Measurements from ENCODE around the gene P2RY8. TPM values are rescaled to one million over a fixed set of nuclear protein-coding genes. Genes with fewer than 3 reads are reported as not detected.

Gene P2RY8
- total and polyA plus RNA-seq, 4 donors, result 0.31 to 5.5 (median 3.0) TPM

DNA sequence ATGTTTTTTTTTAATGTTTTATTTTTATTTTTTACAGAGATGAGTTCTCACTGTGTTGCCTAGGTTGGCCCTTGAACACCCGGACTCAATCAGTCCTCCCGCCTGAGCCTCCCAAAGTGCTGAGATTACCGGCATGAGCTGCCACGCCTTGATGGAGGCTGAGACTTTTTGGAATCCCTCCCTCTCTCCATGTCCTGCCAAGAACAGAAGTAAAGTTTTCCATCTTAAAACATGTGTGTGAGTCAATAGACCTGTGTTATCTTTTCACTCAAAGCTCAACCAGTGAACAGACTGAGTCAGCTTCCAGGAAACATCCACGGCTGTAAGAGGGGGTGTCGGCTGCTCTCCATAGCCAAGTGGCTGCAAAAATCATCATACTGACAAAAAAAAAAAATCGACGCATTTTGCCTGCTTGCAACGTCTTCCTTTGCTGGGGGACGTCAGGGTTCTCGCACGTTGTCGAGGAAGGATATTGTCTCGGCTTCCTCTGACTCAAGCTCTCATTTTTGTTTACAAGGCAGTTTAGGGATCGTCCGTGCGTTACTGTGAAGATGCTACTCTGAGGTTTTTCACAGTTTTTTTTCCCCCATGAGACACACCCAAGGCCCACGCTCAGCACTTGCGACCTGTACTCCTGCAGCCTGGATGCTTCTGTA is 74.3 kb downstream of the P2RY8 start:
- no peaks in the 10 kb centered on the region for H3K36me3 ChIP-seq (ENCODE audit: control insufficient read depth in 1 of 2, insufficient read depth in 2 of 2, low read length in 1 of 2)
- H3K27ac ChIP-seq (ENCODE audit: low read depth in 1 of 2, low read length in 2 of 2), result no peak overlapping the region
- DNase-seq, result peak in 1 of 2 donors; percentile 40
- no peaks in the 10 kb centered on the region for H3K27me3 ChIP-seq (ENCODE audit: control insufficient read depth in 1 of 2, insufficient read depth in 2 of 2, low read length in 1 of 2)
- peak; percentile 19 for ATAC-seq (ENCODE audit: low FRiP score)
- H3K4me3 ChIP-seq (ENCODE audit: low read length in 2 of 2), result no peak overlapping the region
- H3K4me1 ChIP-seq (ENCODE audit: control insufficient read depth in 1 of 2, insufficient read depth in 2 of 2, low read length in 2 of 2), result no peaks in the 10 kb centered on the region
- intact Hi-C loops (cut with DNase I), result no loop called here
- no peaks in the 10 kb centered on the region for H3K9me3 ChIP-seq (ENCODE audit: control insufficient read depth, low read length)
- 64 to 66% methylated on average over 19 of the region's 19 CpGs for WGBS, 2 donors

DNA sequence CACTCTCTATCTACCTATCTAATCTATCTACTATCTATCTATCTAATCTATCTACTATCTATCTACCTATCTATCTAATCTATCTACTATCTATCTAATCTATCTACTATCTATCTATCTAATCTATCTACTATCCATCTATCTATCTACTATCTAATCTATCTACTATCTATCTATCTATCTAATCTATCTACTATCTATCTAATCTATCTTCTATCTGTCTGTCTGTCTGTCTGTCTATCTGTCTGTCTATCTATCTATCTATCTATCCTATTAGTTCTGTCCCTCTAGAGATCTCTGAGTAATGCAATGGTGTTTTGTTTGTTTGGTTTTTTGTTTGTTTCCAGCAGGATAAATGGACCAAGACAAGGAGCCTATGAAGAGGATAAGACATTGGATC is 74.9 kb downstream of the P2RY8 start:
- no peaks in the 10 kb centered on the region for H3K27me3 ChIP-seq (ENCODE audit: control insufficient read depth in 1 of 2, insufficient read depth in 2 of 2, low read length in 1 of 2)
- H3K36me3 ChIP-seq (ENCODE audit: control insufficient read depth in 1 of 2, insufficient read depth in 2 of 2, low read length in 1 of 2), result no peaks in the 10 kb centered on the region
- H3K9me3 ChIP-seq (ENCODE audit: control insufficient read depth, low read length), result no peaks in the 10 kb centered on the region
- DNase-seq (no peak), ATAC-seq (ENCODE audit: low FRiP score) (no peak)
- no peaks in the 10 kb centered on the region for H3K4me1 ChIP-seq (ENCODE audit: control insufficient read depth in 1 of 2, insufficient read depth in 2 of 2, low read length in 2 of 2)
- no peak overlapping the region for H3K27ac ChIP-seq (ENCODE audit: low read depth in 1 of 2, low read length in 2 of 2)
- intact Hi-C loops (cut with DNase I), result no loop called here
- no peak overlapping the region for H3K4me3 ChIP-seq (ENCODE audit: low read length in 2 of 2)

DNA sequence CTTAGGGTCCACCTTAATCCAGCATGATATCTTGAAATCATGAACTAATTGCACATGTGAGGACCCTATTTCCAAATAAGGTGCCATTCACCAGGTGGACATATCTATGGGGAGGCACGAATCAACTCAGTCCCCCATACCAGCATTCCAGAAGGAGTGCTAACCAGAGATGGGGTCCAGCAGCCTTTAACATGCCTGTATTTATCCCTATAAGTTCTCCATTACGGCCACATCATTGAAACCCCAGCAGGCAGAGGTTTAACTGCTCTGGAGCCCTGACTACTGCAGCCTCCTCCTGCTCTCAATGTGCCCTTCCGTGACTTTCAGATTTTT is 81.1 kb downstream of the P2RY8 start:
- intact Hi-C loops (cut with DNase I), result loop anchor here (5.0 to 10.0 kb wide), 4 partner anchors 461 to 1359 kb away; no protein-coding TSS in a partner anchor
- no peak for ATAC-seq (ENCODE audit: low FRiP score)

DNA sequence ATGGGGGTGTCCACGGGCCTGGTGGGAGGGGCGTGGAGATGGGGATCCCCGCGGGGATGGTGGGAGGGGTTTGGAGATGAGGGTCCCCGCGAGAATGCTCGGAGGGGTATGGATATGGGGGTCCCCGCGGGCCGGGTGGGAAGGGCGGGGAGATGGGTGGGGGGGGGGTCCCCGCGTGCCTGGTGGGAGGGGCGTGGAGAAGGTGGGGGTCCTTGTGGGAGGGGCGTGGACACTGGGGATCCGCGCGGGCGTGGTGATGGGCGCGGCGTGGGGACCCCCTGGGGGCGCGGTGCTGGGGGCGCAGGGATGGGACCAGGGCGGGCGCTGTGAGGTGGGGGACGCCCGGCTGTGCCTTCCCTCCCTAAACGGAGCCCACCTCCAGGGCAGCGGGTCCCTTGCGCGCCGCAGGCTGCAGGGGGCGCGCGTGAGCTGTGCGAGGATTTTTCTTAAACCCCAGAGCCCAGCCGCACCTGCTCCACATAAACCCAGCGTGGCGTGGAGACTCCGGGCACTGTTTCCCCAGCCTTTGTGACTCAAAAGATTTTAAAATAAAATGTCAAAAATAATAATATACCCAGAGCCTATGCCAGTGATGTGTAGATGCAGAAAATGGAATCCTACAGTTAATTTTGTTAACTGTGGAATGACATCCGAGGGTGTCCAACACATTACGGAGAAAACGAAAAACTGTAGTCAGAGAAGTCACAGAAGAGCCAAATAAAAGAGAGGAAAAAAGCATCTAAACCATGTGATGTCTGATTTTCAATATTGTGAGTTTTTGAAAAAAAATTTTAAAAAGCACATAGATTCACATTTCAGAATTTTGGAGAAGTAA is 82.8 kb downstream of the P2RY8 start:
- Histone ChIP-seq H3K27me3 (ENCODE audit: control insufficient read depth in 1 of 2, insufficient read depth in 2 of 2, low read length in 1 of 2) (no peaks in the 10 kb centered on the region), H3K4me3 (ENCODE audit: low read length in 2 of 2) (peak overlapping the region; percentile 31 to 72), H3K27ac (ENCODE audit: low read depth in 1 of 2, low read length in 2 of 2) (no peak overlapping the region), H3K4me1 (ENCODE audit: control insufficient read depth in 1 of 2, insufficient read depth in 2 of 2, low read length in 2 of 2) (no peaks in the 10 kb centered on the region), H3K9me3 (ENCODE audit: control insufficient read depth, low read length) (no peaks in the 10 kb centered on the region), H3K36me3 (ENCODE audit: control insufficient read depth in 1 of 2, insufficient read depth in 2 of 2, low read length in 1 of 2) (no peaks in the 10 kb centered on the region)
- WGBS, 2 donors, result 2 to 3% methylated on average over 31 to 45 of the region's 45 CpGs
- ATAC-seq (ENCODE audit: low FRiP score), result peak; percentile 65
- peak; percentile 93 to 97 for DNase-seq
- intact Hi-C loops (cut with DNase I), result loop anchor here (1.0 to 10.0 kb wide), 5 partner anchors 62 to 1361 kb away; partner anchors contain the start of genes AKAP17A (in 2 of the 2) and SLC25A6 (in 2 of the 2)

More for the DNA sequence above, 81.1 kb downstream of the P2RY8 start:
- Histone ChIP-seq H3K4me1 (ENCODE audit: control insufficient read depth in 1 of 2, insufficient read depth in 2 of 2, low read length in 2 of 2) (no peaks in the 10 kb centered on the region), H3K27me3 (ENCODE audit: control insufficient read depth in 1 of 2, insufficient read depth in 2 of 2, low read length in 1 of 2) (no peaks in the 10 kb centered on the region), H3K27ac (ENCODE audit: low read depth in 1 of 2, low read length in 2 of 2) (no peak overlapping the region), H3K9me3 (ENCODE audit: control insufficient read depth, low read length) (no peaks in the 10 kb centered on the region), H3K36me3 (ENCODE audit: control insufficient read depth in 1 of 2, insufficient read depth in 2 of 2, low read length in 1 of 2) (no peaks in the 10 kb centered on the region), H3K4me3 (ENCODE audit: low read length in 2 of 2) (no peak overlapping the region)
- 65% methylated on average over 3 of the region's 3 CpGs for WGBS, 2 donors
- DNase-seq, result no peak

DNA sequence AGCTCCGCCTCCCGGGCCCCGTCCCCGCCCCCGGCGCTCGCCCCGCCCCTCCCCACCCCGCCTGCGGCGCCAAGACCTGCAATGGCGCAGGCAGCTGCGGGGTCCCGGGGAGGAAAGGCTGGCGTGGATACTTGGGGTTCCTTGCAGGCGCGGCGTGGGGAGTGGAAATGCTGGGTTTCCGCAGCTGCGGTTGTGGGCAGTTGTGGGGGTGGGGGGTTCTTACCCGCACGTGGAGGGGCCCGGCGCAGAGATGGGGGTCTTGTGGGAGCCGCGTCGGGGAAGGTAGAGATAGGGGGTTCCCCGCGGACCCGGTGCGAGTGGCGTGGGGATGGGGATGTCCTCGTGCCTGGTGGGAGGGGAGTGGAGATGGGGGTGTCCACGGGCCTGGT is 83.6 kb downstream of the P2RY8 start:
- intact Hi-C loops (cut with DNase I), result loop anchor here (1.0 to 10.0 kb wide), 5 partner anchors 61 to 1361 kb away; partner anchors contain the start of genes AKAP17A (in 2 of the 2) and SLC25A6 (in 2 of the 2)
- Histone ChIP-seq H3K4me3 (ENCODE audit: low read length in 2 of 2) (peak overlapping the region; percentile 29 to 67), H3K9me3 (ENCODE audit: control insufficient read depth, low read length) (no peaks in the 10 kb centered on the region), H3K36me3 (ENCODE audit: control insufficient read depth in 1 of 2, insufficient read depth in 2 of 2, low read length in 1 of 2) (no peaks in the 10 kb centered on the region), H3K4me1 (ENCODE audit: control insufficient read depth in 1 of 2, insufficient read depth in 2 of 2, low read length in 2 of 2) (no peaks in the 10 kb centered on the region), H3K27ac (ENCODE audit: low read depth in 1 of 2, low read length in 2 of 2) (peak overlapping the region in 1 of 2 donors; percentile 48), H3K27me3 (ENCODE audit: control insufficient read depth in 1 of 2, insufficient read depth in 2 of 2, low read length in 1 of 2) (no peaks in the 10 kb centered on the region)
- WGBS, 2 donors, result 1% methylated on average over 18 to 34 of the region's 34 CpGs
- DNase-seq, result peak; percentile 90 to 91
- peak; percentile 43 for ATAC-seq (ENCODE audit: low FRiP score)

DNA sequence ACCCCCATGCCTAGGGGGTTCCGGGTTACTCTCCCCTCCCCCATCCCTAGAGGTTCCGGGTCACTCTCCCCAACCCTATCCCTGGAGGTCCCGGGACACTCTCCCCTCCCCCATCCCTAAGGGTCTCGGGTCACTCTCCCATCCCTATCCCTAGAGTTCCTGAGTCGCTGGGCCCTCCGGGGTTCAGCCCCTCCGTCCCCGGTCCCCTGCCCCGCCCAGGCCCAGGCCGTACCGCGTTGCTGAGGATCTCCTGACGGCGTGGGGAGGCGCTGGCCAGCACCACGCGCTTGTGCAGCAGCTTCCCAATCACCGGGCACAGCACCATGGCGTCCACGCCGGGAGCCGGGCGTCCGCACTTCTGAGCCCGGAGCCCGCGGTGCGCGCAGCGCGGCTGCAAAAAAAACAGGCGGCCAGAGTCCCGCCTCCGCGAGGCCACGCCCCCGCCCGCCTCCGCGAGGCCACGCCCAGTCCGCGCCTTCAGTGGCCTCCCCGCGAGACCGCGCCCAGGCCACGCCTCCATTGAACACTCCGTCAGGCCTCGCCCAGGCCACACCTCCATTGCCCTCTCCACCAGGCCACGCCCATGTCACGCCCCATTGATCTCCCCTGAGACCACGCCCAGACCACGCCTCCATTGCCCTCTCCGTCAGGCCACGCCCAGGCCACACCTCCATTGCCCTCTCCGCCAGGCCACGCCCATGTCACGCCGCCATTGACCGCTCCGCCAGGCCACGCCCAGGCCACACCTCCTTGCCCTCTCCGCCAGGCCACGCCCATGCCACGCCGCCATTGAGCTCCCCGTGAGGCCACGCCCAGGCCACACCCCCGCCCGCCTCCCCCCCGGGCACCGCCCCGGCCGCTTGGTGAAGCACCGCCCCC is 84.2 kb downstream of the P2RY8 start, which contains the start of gene ASMTL:
Gene ASMTL, minus strand, starts transcription at position 394 of the 879 bp plus-strand sequence. Its CDS starts 69 bp downstream, at position 325.
- H3K4me3 ChIP-seq (ENCODE audit: low read length in 2 of 2), result peak within 1 kb of the TSS; percentile 73 to 76
- H3K36me3 ChIP-seq (ENCODE audit: control insufficient read depth in 1 of 2, insufficient read depth in 2 of 2, low read length in 1 of 2), result no peaks in the 10 kb centered on the region
- peak; percentile 100 for DNase-seq
- H3K4me1 ChIP-seq (ENCODE audit: control insufficient read depth in 1 of 2, insufficient read depth in 2 of 2, low read length in 2 of 2), result no peaks in the 10 kb centered on the region
- H3K27ac ChIP-seq (ENCODE audit: low read depth in 1 of 2, low read length in 2 of 2), result peak within 1 kb of the TSS in 1 of 2 donors; percentile 48
- no peaks in the 10 kb centered on the region for H3K9me3 ChIP-seq (ENCODE audit: control insufficient read depth, low read length)
- WGBS, 2 donors, result 0% methylated on average over 70 to 76 of the region's 76 CpGs
- intact Hi-C loops (cut with DNase I), result loop anchor here (1.0 to 10.0 kb wide), 5 partner anchors 60 to 1362 kb away; partner anchors contain the start of genes AKAP17A (in 2 of the 2) and SLC25A6 (in 2 of the 2)
- no peaks in the 10 kb centered on the region for H3K27me3 ChIP-seq (ENCODE audit: control insufficient read depth in 1 of 2, insufficient read depth in 2 of 2, low read length in 1 of 2)
- peak; percentile 97 for ATAC-seq (ENCODE audit: low FRiP score)

DNA sequence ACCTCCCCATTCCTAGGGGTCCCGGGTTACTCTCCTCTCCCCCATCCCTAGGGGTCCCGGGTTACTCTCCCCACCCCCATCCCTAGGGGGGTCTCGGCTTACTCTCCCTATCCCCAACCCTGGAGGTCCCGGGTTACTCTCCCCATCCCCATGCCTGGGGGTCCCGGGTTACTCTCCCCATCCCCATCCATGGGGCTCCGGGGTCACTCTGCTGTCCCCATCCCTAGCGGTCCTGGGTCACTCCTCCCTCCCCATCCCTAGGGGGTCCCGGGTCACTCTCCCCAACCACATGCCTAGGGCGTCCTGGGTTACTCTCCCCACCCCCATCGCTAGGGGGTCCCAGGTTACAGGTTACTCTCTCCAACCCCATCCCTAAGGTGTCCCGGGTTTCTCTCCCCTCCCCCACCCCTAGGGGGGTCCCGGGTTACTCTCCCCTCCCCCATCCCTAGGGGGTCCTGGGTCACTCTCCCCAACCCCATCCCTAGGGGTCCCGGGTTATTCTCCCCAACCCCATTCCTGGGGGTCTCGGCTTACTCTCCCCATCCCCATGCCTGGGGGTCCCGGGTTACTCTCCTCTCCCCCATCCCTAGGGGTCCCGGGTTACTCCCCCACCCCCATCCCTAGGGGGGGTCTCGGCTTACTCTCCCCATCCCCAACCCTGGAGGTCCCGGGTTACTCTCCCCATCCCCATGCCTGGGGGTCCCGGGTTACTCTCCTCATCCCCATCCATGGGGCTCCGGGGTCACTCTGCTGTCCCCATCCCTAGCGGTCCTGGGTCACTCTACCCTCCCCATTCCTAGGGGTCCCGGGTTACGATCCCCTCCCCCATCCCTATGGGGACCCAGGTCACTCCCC is 85.1 kb downstream of the P2RY8 start:
- 22 to 30% methylated on average over 23 of the region's 23 CpGs for WGBS, 2 donors
- H3K27me3 ChIP-seq (ENCODE audit: control insufficient read depth in 1 of 2, insufficient read depth in 2 of 2, low read length in 1 of 2), result no peaks in the 10 kb centered on the region
- no peak overlapping the region for H3K27ac ChIP-seq (ENCODE audit: low read depth in 1 of 2, low read length in 2 of 2)
- H3K4me3 ChIP-seq (ENCODE audit: low read length in 2 of 2), result peak overlapping the region; percentile 73 to 76
- peak in 1 of 2 donors; percentile 64 for DNase-seq
- H3K36me3 ChIP-seq (ENCODE audit: control insufficient read depth in 1 of 2, insufficient read depth in 2 of 2, low read length in 1 of 2), result no peaks in the 10 kb centered on the region
- intact Hi-C loops (cut with DNase I), result loop anchor here (5.0 to 10.0 kb wide), 4 partner anchors 60 to 1363 kb away; partner anchors contain the start of genes AKAP17A (in 2 of the 2) and SLC25A6 (in 1 of the 2)
- no peaks in the 10 kb centered on the region for H3K9me3 ChIP-seq (ENCODE audit: control insufficient read depth, low read length)
- H3K4me1 ChIP-seq (ENCODE audit: control insufficient read depth in 1 of 2, insufficient read depth in 2 of 2, low read length in 2 of 2), result no peaks in the 10 kb centered on the region
- ATAC-seq (ENCODE audit: low FRiP score), result no peak

All from aorta (tissue), 5 donors.